ENCODE data around the gene KRTAP10-4.

DNA sequence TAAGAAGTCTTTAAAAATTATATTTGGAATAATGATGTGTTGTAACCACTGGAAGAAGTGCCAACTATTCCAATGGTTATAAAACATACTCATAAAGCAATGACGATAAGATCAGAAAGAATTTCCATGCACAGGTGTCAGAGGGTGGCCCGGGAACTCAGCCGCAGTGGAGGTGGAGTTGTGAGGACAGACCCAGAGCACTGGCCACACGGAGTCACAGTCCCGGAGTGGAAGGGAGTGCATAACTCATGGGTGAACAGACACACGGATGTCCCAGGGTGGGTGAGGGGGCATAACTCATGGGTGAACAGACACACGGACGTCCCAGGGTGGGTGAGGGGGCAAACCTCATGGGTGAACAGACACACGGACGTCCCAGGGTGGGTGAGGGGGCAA lies 2.5 kb downstream of the KRTAP10-4 start:
- TF ChIP-seq, protein P1, sequence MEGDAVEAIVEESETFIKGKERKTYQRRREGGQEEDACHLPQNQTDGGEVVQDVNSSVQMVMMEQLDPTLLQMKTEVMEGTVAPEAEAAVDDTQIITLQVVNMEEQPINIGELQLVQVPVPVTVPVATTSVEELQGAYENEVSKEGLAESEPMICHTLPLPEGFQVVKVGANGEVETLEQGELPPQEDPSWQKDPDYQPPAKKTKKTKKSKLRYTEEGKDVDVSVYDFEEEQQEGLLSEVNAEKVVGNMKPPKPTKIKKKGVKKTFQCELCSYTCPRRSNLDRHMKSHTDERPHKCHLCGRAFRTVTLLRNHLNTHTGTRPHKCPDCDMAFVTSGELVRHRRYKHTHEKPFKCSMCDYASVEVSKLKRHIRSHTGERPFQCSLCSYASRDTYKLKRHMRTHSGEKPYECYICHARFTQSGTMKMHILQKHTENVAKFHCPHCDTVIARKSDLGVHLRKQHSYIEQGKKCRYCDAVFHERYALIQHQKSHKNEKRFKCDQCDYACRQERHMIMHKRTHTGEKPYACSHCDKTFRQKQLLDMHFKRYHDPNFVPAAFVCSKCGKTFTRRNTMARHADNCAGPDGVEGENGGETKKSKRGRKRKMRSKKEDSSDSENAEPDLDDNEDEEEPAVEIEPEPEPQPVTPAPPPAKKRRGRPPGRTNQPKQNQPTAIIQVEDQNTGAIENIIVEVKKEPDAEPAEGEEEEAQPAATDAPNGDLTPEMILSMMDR (IDR thresholded peaks at IDR 0.05): no peak
- TF ChIP-seq POLR2A (IDR thresholded peaks at IDR 0.05) (no peak), POLR2AphosphoS5 (IDR thresholded peaks at IDR 0.05) (no peak)
